Vagina (tissue), 2 donors: ENCODE data around the gene PTPA.

ENCODE experiments used
- POLR2AphosphoS5 ChIP-seq, 2 donors: sonication (generic); formaldehyde crosslinking; IDR thresholded peaks; one replicate each; pipeline ENCODE4 v1.9.0; 2017; ENCODE audit warnings: antibody characterized with exemption in 2 of 2, mild to moderate bottlenecking in 2 of 2, low read depth in 1 of 2; ENCODE audit not compliant: insufficient read depth in 1 of 2
- TF ChIP-seq, protein P1 (sequence below), 3 experiments: fragments of 450-650 bp in 2 of 3; fragments of 200-600 bp in 1 of 3; sonication (generic) in 1 of 3; IDR thresholded peaks; one replicate each; pipeline ENCODE4 v1.5.1; 2017 to 2019; ENCODE audit warnings: antibody characterized with exemption in 3 of 3, mild to moderate bottlenecking in 2 of 3, moderate library complexity in 2 of 3

GRCh38 chr9:129151469-129151868, 40.3 kb downstream of the PTPA start:
- TF ChIP-seq, protein P1, sequence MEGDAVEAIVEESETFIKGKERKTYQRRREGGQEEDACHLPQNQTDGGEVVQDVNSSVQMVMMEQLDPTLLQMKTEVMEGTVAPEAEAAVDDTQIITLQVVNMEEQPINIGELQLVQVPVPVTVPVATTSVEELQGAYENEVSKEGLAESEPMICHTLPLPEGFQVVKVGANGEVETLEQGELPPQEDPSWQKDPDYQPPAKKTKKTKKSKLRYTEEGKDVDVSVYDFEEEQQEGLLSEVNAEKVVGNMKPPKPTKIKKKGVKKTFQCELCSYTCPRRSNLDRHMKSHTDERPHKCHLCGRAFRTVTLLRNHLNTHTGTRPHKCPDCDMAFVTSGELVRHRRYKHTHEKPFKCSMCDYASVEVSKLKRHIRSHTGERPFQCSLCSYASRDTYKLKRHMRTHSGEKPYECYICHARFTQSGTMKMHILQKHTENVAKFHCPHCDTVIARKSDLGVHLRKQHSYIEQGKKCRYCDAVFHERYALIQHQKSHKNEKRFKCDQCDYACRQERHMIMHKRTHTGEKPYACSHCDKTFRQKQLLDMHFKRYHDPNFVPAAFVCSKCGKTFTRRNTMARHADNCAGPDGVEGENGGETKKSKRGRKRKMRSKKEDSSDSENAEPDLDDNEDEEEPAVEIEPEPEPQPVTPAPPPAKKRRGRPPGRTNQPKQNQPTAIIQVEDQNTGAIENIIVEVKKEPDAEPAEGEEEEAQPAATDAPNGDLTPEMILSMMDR (IDR thresholded peaks at IDR 0.05), result no peak
- no peak for TF ChIP-seq POLR2AphosphoS5 (IDR thresholded peaks at IDR 0.05; ENCODE audit: insufficient read depth in 1 of 2, low read depth in 1 of 2)
